SK-N-SH (cell line): ENCODE measurements around the gene KRT37. TPM values are rescaled to one million over a fixed set of nuclear protein-coding genes. Genes with fewer than 3 reads are reported as not detected.

ENCODE experiments used
- CTCF ChIA-PET: fragments of 300-600, 350-600 bp; formaldehyde crosslinking; extraction: SDS; loops from one replicate; lab custom pipeline; 2021; lab: Yijun Ruan, JAX
- POLR2A ChIA-PET: fragments of 350-600 bp; sonication (Branson Sonifier 250); formaldehyde crosslinking; extraction: SDS; loops from one replicate; lab custom pipeline; 2020; ENCODE audit warnings: antibody characterized with exemption, inconsistent platforms; lab: Yijun Ruan, JAX
- DNase-seq: peaks from one replicate; pipeline ENCODE4 v3.0.0; 2012
- H2AFZ ChIP-seq: fragments of 200-600 bp; sonication (generic); 2 replicates; pipeline ENCODE4 v1.8.1; 2016; ENCODE audit warnings: antibody characterized with exemption, mild to moderate bottlenecking, low read depth
- H3F3A ChIP-seq: fragments of 200-600 bp; sonication (generic); replicated peaks from 2 replicates; pipeline ENCODE3; 2016; ENCODE audit warnings: antibody characterized with exemption, mild to moderate bottlenecking; ENCODE audit not compliant: insufficient read depth
- H3K27ac ChIP-seq, 2 experiments: fragments of 200-500 bp in 1 of 2; fragments of 200-600 bp in 1 of 2; sonication (Bioruptor generic) in 1 of 2; sonication (generic), shearing (Covaris generic) in 1 of 2; 2 replicates each; pipeline versions ENCODE4 v1.5.1 to v1.6.1; 2014 to 2016; ENCODE audit warnings: low read depth in 2 of 2, inconsistent platforms in 1 of 2, low read length in 1 of 2, mild to moderate bottlenecking in 1 of 2, mixed read lengths in 1 of 2
- H3K27me3 ChIP-seq: fragments of 200-600 bp; sonication (generic), shearing (Covaris generic); 2 replicates; pipeline ENCODE4 v1.6.1; 2016; ENCODE audit warnings: mixed run types; ENCODE audit not compliant: insufficient read depth
- H3K36me3 ChIP-seq, 2 experiments: fragments of 200-500 bp in 1 of 2; fragments of 200-600 bp in 1 of 2; sonication (Bioruptor generic) in 1 of 2; sonication (generic) in 1 of 2; replicated peaks in 1 of 2; 2 replicates each; pipeline versions ENCODE3 to v1.5.1; 2014 to 2016; ENCODE audit warnings: low read length in 1 of 2, mild to moderate bottlenecking in 1 of 2; ENCODE audit not compliant: insufficient read depth in 2 of 2, control insufficient read depth in 1 of 2
- H3K4me1 ChIP-seq, 2 experiments: fragments of 200-500 bp in 1 of 2; fragments of 200-600 bp in 1 of 2; sonication (Bioruptor generic) in 1 of 2; sonication (generic), shearing (Covaris generic) in 1 of 2; 2 replicates each; pipeline versions ENCODE4 v1.5.1 to v1.6.1; 2014 to 2016; ENCODE audit warnings: low read depth in 1 of 2, low read length in 1 of 2, mixed run types in 1 of 2; ENCODE audit not compliant: insufficient read depth in 2 of 2, control insufficient read depth in 1 of 2
- H3K4me2 ChIP-seq: fragments of 200-600 bp; sonication (generic), shearing (Covaris generic); 2 replicates; pipeline ENCODE4 v1.6.1; 2017; ENCODE audit warnings: mixed run types
- H3K4me3 ChIP-seq, 2 experiments: fragments of 200-500 bp in 1 of 2; fragments of 200-600 bp in 1 of 2; sonication (Bioruptor generic) in 1 of 2; sonication (generic), shearing (Covaris generic) in 1 of 2; 2 replicates each; pipeline versions ENCODE4 v1.5.1 to v1.8.1; 2014 to 2016; ENCODE audit warnings: low read depth in 2 of 2, inconsistent platforms in 1 of 2, low read length in 1 of 2, mild to moderate bottlenecking in 1 of 2, mixed read lengths in 1 of 2, moderate library complexity in 1 of 2
- H3K79me2 ChIP-seq: fragments of 200-600 bp; sonication (generic); 2 replicates; pipeline ENCODE4 v1.8.1; 2017; ENCODE audit warnings: mild to moderate bottlenecking; ENCODE audit not compliant: insufficient read depth
- H3K9ac ChIP-seq: fragments of 200-600 bp; sonication (generic); 2 replicates; pipeline ENCODE4 v1.6.1; 2017; ENCODE audit warnings: mixed run types
- H3K9me2 ChIP-seq: fragments of 200-600 bp; sonication (generic); 2 replicates; pipeline ENCODE4 v1.6.1; 2017; ENCODE audit warnings: mixed run types
- H3K9me3 ChIP-seq: fragments of 200-600 bp; sonication (generic); 2 replicates; pipeline ENCODE4 v1.6.1; 2017; ENCODE audit warnings: mixed run types, mild to moderate bottlenecking, moderate library complexity
- H4K20me1 ChIP-seq: fragments of 200-600 bp; sonication (generic); 2 replicates; pipeline ENCODE4 v1.6.1; 2017; ENCODE audit warnings: mild to moderate bottlenecking, mixed run types; ENCODE audit not compliant: insufficient read depth
- CHD2 ChIP-seq: fragments of 150-350 bp; IDR thresholded peaks from 2 replicates; pipeline ENCODE4 v1.6.1; 2018; ENCODE audit warnings: low read length; ENCODE audit not compliant: partially characterized antibody
- CTCF ChIP-seq: fragments of 200-600 bp; sonication (generic); IDR thresholded peaks from 2 replicates; pipeline ENCODE4 v1.6.1; 2017; ENCODE audit warnings: antibody characterized with exemption, mild to moderate bottlenecking, moderate library complexity
- EP300 ChIP-seq, 2 experiments: IDR thresholded peaks; 2 replicates each; pipeline versions ENCODE4 v1.4.0 to v1.6.1; 2012; ENCODE audit warnings: borderline replicate concordance in 1 of 2, low read depth in 1 of 2, low read length in 1 of 2
- EZH2phosphoT487 ChIP-seq: fragments of 200-600 bp; sonication (generic); IDR thresholded peaks from 2 replicates; pipeline ENCODE4 v1.6.1; 2017; ENCODE audit warnings: low read depth, mixed run types, mild to moderate bottlenecking, antibody characterized with exemption, moderate library complexity, borderline replicate concordance
- FOSL2 ChIP-seq: IDR thresholded peaks from 2 replicates; pipeline ENCODE4 v1.4.0; 2012; ENCODE audit warnings: low read depth, mild to moderate bottlenecking, moderate library complexity, borderline replicate concordance
- FOXJ3 ChIP-seq: sonication (generic); formaldehyde crosslinking; IDR thresholded peaks from 2 replicates; pipeline ENCODE4 v1.5.1; 2020; ENCODE audit warnings: mild to moderate bottlenecking, missing genetic modification reagents
- FOXM1 ChIP-seq: IDR thresholded peaks from 2 replicates; pipeline ENCODE4 v1.4.0; 2012; ENCODE audit warnings: low read depth, mild to moderate bottlenecking
- GABPA ChIP-seq: IDR thresholded peaks from 2 replicates; pipeline ENCODE4 v1.4.0; 2012; ENCODE audit warnings: low read depth, mild to moderate bottlenecking
- JUND ChIP-seq: IDR thresholded peaks from 2 replicates; pipeline ENCODE4 v1.4.0; 2012
- NFIC ChIP-seq: IDR thresholded peaks from 2 replicates; pipeline ENCODE4 v1.4.0; 2012; ENCODE audit warnings: borderline replicate concordance
- NRF1 ChIP-seq: IDR thresholded peaks from 2 replicates; pipeline ENCODE4 v1.6.1; 2012; ENCODE audit warnings: low read depth, mild to moderate bottlenecking, low read length
- POLR2AphosphoS5 ChIP-seq: IDR thresholded peaks from 2 replicates; pipeline ENCODE4 v1.6.1; 2012; ENCODE audit warnings: low read depth, low read length
- RAD21 ChIP-seq: IDR thresholded peaks from 2 replicates; pipeline ENCODE4 v1.6.1; 2012; ENCODE audit warnings: mild to moderate bottlenecking, low read length
- RCOR1 ChIP-seq: fragments of 150-350 bp; IDR thresholded peaks from 2 replicates; pipeline ENCODE4 v1.6.1; 2017; ENCODE audit warnings: antibody characterized with exemption, low read length
- RFX5 ChIP-seq: IDR thresholded peaks from 2 replicates; pipeline ENCODE4 v1.6.1; 2012; ENCODE audit warnings: mild to moderate bottlenecking, improper control_type of control experiment, low read length
- RXRA ChIP-seq: IDR thresholded peaks from 2 replicates; pipeline ENCODE4 v1.4.0; 2012; ENCODE audit warnings: low read depth, mild to moderate bottlenecking, borderline replicate concordance
- SIN3A ChIP-seq: IDR thresholded peaks from 2 replicates; pipeline ENCODE4 v1.6.1; 2012; ENCODE audit warnings: low read depth, mild to moderate bottlenecking, low read length, moderate library complexity, borderline replicate concordance
- SMC3 ChIP-seq: IDR thresholded peaks from 2 replicates; pipeline ENCODE4 v1.6.1; 2012; ENCODE audit warnings: low read depth, low read length, improper control_type of control experiment
- TAF1 ChIP-seq: IDR thresholded peaks from 2 replicates; pipeline ENCODE4 v1.6.1; 2012; ENCODE audit warnings: low read depth, mild to moderate bottlenecking, low read length, moderate library complexity, borderline replicate concordance
- TCF12 ChIP-seq: IDR thresholded peaks from 2 replicates; pipeline ENCODE4 v1.4.0; 2012
- TEAD4 ChIP-seq: IDR thresholded peaks from 2 replicates; pipeline ENCODE4 v1.4.0; 2012; ENCODE audit warnings: mild to moderate bottlenecking, borderline replicate concordance; ENCODE audit not compliant: insufficient read depth
- USF1 ChIP-seq: IDR thresholded peaks from 2 replicates; pipeline ENCODE4 v1.4.0; 2012; ENCODE audit warnings: low read depth, borderline replicate concordance
- YY1 ChIP-seq: IDR thresholded peaks from 2 replicates; pipeline ENCODE4 v1.4.0; 2012; ENCODE audit warnings: low read depth, mild to moderate bottlenecking
- WGBS: methylation state at CpG from one replicate; pipeline ENCODE4 v1.1.6; 2017; ENCODE audit warnings: low lambda C conversion rate; 5-methylcytosine and 5-hydroxymethylcytosine counted together
- polyA plus RNA-seq, 3 experiments: library from polyadenylated mRNA; depleted of rRNA; stranded (reverse); fragments of >200 nt; gene quantifications; 2 replicates each; pipeline ENCODE4 v1.2.3, GENCODE V29; 2012
- TF ChIP-seq, protein P1 (sequence below): fragments of 150-350 bp; IDR thresholded peaks from 2 replicates; pipeline ENCODE4 v1.6.1; 2017; ENCODE audit warnings: antibody characterized with exemption, low read length, low read depth, borderline replicate concordance

The KRT37 gene
- polyA plus RNA-seq, 1 of the 3 experiments (the other 2 are of a cell fraction) = not detected

DNA sequence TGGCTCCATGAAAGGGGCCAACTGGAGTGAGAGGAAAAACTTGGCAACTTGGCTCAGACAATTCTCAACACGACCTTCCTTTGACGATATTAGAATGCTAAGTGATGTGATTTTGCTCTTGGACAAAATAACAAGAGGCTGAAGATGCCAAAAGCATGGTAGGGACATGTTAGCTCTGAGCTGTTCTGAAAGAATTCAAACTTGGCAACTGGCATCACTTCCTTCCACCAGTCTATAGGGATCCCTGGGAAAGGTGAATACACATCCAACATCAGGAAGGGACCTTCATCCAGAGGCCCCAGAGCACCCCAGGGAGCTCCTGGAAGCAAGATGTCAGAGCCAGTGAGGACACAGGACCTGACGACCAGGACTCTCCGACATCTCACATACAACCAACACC lies 4.3 kb downstream of the KRT37 start:
- no peaks in the 10 kb centered on the region for H3K9me2 ChIP-seq
- H3K36me3 ChIP-seq = no peaks in the 10 kb centered on the region
- peaks cover 4% of the 10 kb centered on the region for H3F3A ChIP-seq
- peak overlapping the region; percentile 34 for H3K4me2 ChIP-seq
- WGBS = 55% methylated on average over 4 of the region's 4 CpGs
- no peak overlapping the region for H3K4me3 ChIP-seq
- H4K20me1 ChIP-seq = no peaks in the 10 kb centered on the region
- DNase-seq = no peak
- H3K9ac ChIP-seq = no peak overlapping the region
- H3K27me3 ChIP-seq = no peaks in the 10 kb centered on the region
- H3K79me2 ChIP-seq = no peaks in the 10 kb centered on the region
- H3K27ac ChIP-seq = peak overlapping the region in 1 of 2 experiments; percentile 35; a peak in 2 of 4 replicates
- H2AFZ ChIP-seq = no peak overlapping the region; the same call in 1 of the 2 replicates
- no peaks in the 10 kb centered on the region for H3K9me3 ChIP-seq
- 0 out of 2 replicates have a peak, but pooled peaks have one; percentile 6 for TF ChIP-seq FOSL2
- TF ChIP-seq FOXM1 = no peak
- peak; percentile 40; the same call in 1 of the 2 replicates for TF ChIP-seq NFIC
- no peak for TF ChIP-seq TAF1
- TF ChIP-seq USF1 = no peak
- TF ChIP-seq, protein P1, sequence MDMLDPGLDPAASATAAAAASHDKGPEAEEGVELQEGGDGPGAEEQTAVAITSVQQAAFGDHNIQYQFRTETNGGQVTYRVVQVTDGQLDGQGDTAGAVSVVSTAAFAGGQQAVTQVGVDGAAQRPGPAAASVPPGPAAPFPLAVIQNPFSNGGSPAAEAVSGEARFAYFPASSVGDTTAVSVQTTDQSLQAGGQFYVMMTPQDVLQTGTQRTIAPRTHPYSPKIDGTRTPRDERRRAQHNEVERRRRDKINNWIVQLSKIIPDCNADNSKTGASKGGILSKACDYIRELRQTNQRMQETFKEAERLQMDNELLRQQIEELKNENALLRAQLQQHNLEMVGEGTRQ = no peak
- TF ChIP-seq GABPA = no peak
- TF ChIP-seq TCF12 = peak; percentile 26; the same call in 1 of the 2 replicates
- TF ChIP-seq JUND = 0 out of 2 replicates have a peak, but pooled peaks have one; percentile 3
- TF ChIP-seq SMC3 = no peak
- ChIA-PET CTCF (interaction anchor here (0.5 to 0.9 kb wide), 2 partner anchors 10 to 129 kb away, joined by 3 read pairs; no protein-coding TSS in a partner anchor), POLR2A (no interaction called here)
- peaks cover 0 to 45% of the 10 kb centered on the region in 2 experiments; a peak in 2 of 4 replicates for H3K4me1 ChIP-seq

DNA sequence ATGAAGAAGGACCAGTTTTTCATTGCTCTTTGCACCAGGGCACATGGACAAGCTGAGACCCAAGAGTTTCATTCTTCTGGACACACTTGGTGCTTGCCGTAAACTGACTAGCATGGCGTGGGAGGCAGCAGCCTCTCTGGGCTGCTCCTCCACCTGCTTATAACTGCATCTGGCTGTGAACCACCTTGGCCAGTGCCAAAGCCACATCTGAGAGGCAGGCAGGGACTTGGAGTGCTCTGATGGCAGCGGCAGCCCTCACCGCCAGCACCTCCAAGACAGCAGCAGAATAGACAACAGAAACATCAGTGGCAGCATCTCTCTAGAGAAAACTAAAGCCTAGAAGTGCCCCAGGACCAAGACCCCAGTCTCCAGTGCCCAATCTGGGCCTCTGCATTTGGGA lies 4.7 kb downstream of the KRT37 start:
- Histone ChIP-seq H3K27me3 (no peaks in the 10 kb centered on the region), H3F3A (peaks cover 4% of the 10 kb centered on the region), H3K4me2 (peak overlapping the region; percentile 34), H3K36me3 (no peaks in the 10 kb centered on the region), H3K9me2 (no peaks in the 10 kb centered on the region), H3K9ac (no peak overlapping the region), H3K4me1 (peaks cover 0 to 47% of the 10 kb centered on the region in 2 experiments; a peak in 2 of 4 replicates), H3K9me3 (no peaks in the 10 kb centered on the region), H3K4me3 (no peak overlapping the region), H2AFZ (no peak overlapping the region), H4K20me1 (no peaks in the 10 kb centered on the region), H3K27ac (peak overlapping the region in 1 of 2 experiments; percentile 35; a peak in 2 of 4 replicates)
- POLR2A ChIA-PET = no interaction called here
- DNase-seq = no peak
- TF ChIP-seq JUND (no peak), NRF1 (no peak), SIN3A (no peak), FOSL2 (no peak), FOXJ3 (CRISPR knock-in tag) (no peak), YY1 (no peak), RXRA (no peak), TAF1 (no peak), TEAD4 (no peak), RFX5 (no peak), EZH2phosphoT487 (no peak), TCF12 (no peak), EP300 (IDR thresholded peaks at IDR 0.05; ENCODE audit: borderline replicate concordance in 1 of 2, low read depth in 1 of 2, low read length in 1 of 2) (no peak), RAD21 (no peak), CTCF (no peak), RCOR1 (no peak), FOXM1 (no peak), POLR2AphosphoS5 (no peak), CHD2 (no peak)
- TF ChIP-seq, all 33 proteins: peak for 0
- 100% methylated on average over 3 of the region's 4 CpGs for WGBS
- no peaks in the 10 kb centered on the region for H3K79me2 ChIP-seq
- CTCF ChIA-PET = no interaction called here
